Osteocyte (in vitro differentiated cells): ENCODE results near the gene OR2V2. TPM values are rescaled to one million over a fixed set of nuclear protein-coding genes. Genes with fewer than 3 reads are reported as not detected.

Experiments used
- DNase-seq: peaks from one replicate; pipeline ENCODE4 v3.0.0; 2021; ENCODE audit warnings: mixed read lengths; ENCODE audit not compliant: unreplicated experiment; ENCODE audit errors: extremely low spot score
- H3K27ac Mint-ChIP-seq: one replicate; pipeline ENCODE4 v1.8.0; 2021; ENCODE audit warnings: mild to moderate bottlenecking, mixed read lengths; ENCODE audit not compliant: unreplicated experiment
- H3K27me3 Mint-ChIP-seq: one replicate; pipeline ENCODE4 v1.8.0; 2021; ENCODE audit warnings: mixed read lengths; ENCODE audit not compliant: unreplicated experiment
- H3K36me3 Mint-ChIP-seq: one replicate; pipeline ENCODE4 v1.8.0; 2021; ENCODE audit warnings: mixed read lengths; ENCODE audit not compliant: unreplicated experiment
- H3K4me1 Mint-ChIP-seq: one replicate; pipeline ENCODE4 v1.8.0; 2021; ENCODE audit warnings: mixed read lengths; ENCODE audit not compliant: unreplicated experiment
- H3K4me3 Mint-ChIP-seq: one replicate; pipeline ENCODE4 v1.8.0; 2021; ENCODE audit warnings: mild to moderate bottlenecking, moderate library complexity, mixed read lengths; ENCODE audit not compliant: unreplicated experiment
- H3K9me3 Mint-ChIP-seq: one replicate; pipeline ENCODE4 v1.8.0; 2021; ENCODE audit warnings: mixed read lengths; ENCODE audit not compliant: unreplicated experiment
- CTCF ChIP-seq: fragments of 200-600 bp; sonication (generic); IDR thresholded peaks from 2 replicates; pipeline ENCODE4 v1.5.0; 2021; ENCODE audit warnings: antibody characterized with exemption, mild to moderate bottlenecking, moderate library complexity
- total RNA-seq: library from RNA; stranded (reverse); gene quantifications from 2 replicates; pipeline ENCODE4 v1.2.1, GENCODE V29; 2021

The OR2V2 gene
- total RNA-seq, 1 donor from 2014 or later, result not detected

- no peak for TF ChIP-seq CTCF
- Mint-ChIP-seq H3K4me1 (peaks cover 25% of the 10 kb centered on the region), H3K4me3 (peak overlapping the region; percentile 97), H3K27me3 (no peaks in the 10 kb centered on the region), H3K36me3 (no peaks in the 10 kb centered on the region), H3K27ac (peak overlapping the region; percentile 98), H3K9me3 (no peaks in the 10 kb centered on the region)
- no peak for DNase-seq
Measured at GRCh38 chr5:181189962-181190710, 42.8 kb downstream of the OR2V2 start.

GRCh38 chr5:181190711-181191525 lies 43.5 kb downstream of the OR2V2 start:
- peaks cover 25% of the 10 kb centered on the region for H3K4me1 Mint-ChIP-seq
- no peaks in the 10 kb centered on the region for H3K9me3 Mint-ChIP-seq
- DNase-seq, result no peak
- TF ChIP-seq CTCF, result peak; percentile 36
- H3K27ac Mint-ChIP-seq, result peak overlapping the region; percentile 94
- H3K36me3 Mint-ChIP-seq, result no peaks in the 10 kb centered on the region
- no peaks in the 10 kb centered on the region for H3K27me3 Mint-ChIP-seq
- peak overlapping the region; percentile 97 for H3K4me3 Mint-ChIP-seq

DNA sequence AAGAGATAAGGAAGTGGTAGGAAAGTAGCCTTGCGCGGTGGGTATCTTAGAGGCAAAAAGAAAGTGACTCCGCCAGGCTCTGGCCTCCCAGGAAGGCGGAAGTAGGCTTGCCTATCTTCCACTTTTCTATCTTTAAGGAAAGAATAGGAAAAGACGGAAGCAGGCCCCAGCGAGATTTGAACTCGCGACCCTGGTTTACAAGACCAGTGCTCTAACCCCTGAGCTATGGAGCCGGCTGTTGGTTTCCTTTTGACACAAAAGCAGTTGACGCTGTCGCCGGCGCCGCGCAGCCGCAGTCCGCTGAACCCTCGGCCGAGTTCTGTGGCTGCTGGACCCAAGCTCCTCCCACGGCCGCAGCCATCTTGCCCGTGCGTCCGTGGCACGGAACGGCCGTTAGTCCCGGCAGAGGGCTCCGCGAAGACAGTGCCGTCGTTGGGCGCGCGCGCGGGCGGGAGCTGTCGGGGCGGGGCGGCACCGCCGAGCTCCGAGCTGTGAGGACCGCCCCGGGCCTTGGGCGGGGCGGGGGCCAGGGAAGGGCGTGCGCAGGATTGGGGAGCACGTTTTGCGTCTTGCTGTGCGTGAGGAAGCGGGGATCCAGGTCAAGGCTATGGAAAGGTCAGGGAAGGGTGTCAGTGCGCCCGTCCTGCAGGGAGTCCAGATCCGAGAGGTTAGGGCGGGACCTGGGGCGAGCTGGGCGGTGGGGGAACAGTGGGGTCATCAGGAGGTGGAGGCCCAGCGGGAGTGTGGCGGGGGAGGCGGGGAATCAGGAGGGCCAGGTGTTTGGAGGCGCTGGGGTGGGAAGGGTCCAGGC lies 44.3 kb downstream of the OR2V2 start:
- Mint-ChIP-seq H3K27me3 (no peaks in the 10 kb centered on the region), H3K36me3 (no peaks in the 10 kb centered on the region), H3K4me3 (peak overlapping the region; percentile 97), H3K4me1 (peaks cover 25% of the 10 kb centered on the region), H3K27ac (peak overlapping the region; percentile 94), H3K9me3 (no peaks in the 10 kb centered on the region)
- DNase-seq, result peak; percentile 98
- TF ChIP-seq CTCF, result no peak

DNA sequence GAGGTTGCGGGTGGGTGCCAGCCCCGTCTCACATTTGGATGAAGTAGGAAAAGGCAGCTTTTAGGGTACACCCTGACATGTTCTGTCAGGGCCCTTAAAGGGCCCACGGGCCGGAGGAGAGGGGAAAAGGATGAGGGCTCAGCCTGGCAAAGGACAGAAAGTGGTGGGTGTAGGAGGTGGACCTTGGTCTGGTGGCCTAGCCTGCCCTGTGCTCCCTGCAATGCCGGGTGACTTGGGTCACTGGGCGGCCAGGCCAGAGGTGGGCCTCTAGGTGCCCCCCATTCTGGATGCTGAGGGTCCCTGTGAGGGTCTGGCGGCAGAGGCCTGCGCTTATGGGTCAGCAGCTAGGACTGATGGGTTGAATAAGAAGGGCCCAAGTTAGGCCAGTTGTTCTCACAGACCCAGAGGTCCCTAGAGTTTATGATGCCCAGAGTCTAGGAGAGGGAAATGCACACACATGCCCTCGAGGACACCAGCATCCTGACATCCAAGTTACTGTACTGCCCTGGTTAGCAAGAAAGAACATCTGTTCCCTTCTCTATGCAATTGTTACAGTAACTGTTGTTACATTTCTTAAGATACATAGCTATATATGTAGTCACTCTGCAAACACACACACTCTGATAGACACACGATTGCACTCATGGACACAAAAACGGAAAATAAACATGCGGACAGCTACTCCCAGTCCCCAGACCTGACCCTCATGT lies 45.1 kb downstream of the OR2V2 start:
- DNase-seq, result no peak
- peak overlapping the region; percentile 94 for H3K27ac Mint-ChIP-seq
- no peaks in the 10 kb centered on the region for H3K36me3 Mint-ChIP-seq
- no peaks in the 10 kb centered on the region for H3K9me3 Mint-ChIP-seq
- H3K4me1 Mint-ChIP-seq, result peaks cover 28% of the 10 kb centered on the region
- peak overlapping the region; percentile 97 for H3K4me3 Mint-ChIP-seq
- H3K27me3 Mint-ChIP-seq, result no peaks in the 10 kb centered on the region
- TF ChIP-seq CTCF, result no peak
